Mesendoderm (in vitro differentiated cells): ENCODE results near the gene ANKRD40.

ENCODE experiments used
- DNase-seq: peaks from one replicate; pipeline ENCODE4 v3.0.0; 2013
- H2AK5ac ChIP-seq: 2 replicates; pipeline ENCODE4 v1.6.1; 2013; ENCODE audit warnings: low read length, inconsistent platforms
- H2BK120ac ChIP-seq: 2 replicates; pipeline ENCODE4 v1.6.1; 2013; ENCODE audit warnings: low read depth, mild to moderate bottlenecking, low read length, moderate library complexity, mixed read lengths
- H2BK15ac ChIP-seq: replicated peaks from 2 replicates; pipeline ENCODE4 v1.6.1; 2013; ENCODE audit warnings: low read depth, mild to moderate bottlenecking, moderate library complexity
- H2BK5ac ChIP-seq: 2 replicates; pipeline ENCODE4 v1.6.1; 2013; ENCODE audit warnings: low read length, inconsistent platforms
- H3K18ac ChIP-seq: 2 replicates; pipeline ENCODE4 v1.6.1; 2013; ENCODE audit warnings: mild to moderate bottlenecking, low read length, mixed read lengths
- H3K23ac ChIP-seq: one replicate; pipeline ENCODE4 v1.6.1; 2013; ENCODE audit warnings: low read length
- H3K27ac ChIP-seq: 2 replicates; pipeline ENCODE4 v1.5.1; 2013; ENCODE audit warnings: low read depth, mild to moderate bottlenecking, inconsistent platforms, low read length, moderate library complexity
- H3K27me3 ChIP-seq: 2 replicates; pipeline ENCODE4 v1.6.1; 2013; ENCODE audit warnings: low read length, control low read depth, mild to moderate bottlenecking, inconsistent platforms; ENCODE audit not compliant: insufficient read depth, poor library complexity
- H3K36me3 ChIP-seq: 2 replicates; pipeline ENCODE4 v1.6.1; 2013; ENCODE audit warnings: low read length, inconsistent platforms; ENCODE audit not compliant: control insufficient read depth, insufficient read depth
- H3K4ac ChIP-seq: one replicate; pipeline ENCODE4 v1.6.1; 2013; ENCODE audit warnings: low read depth, mild to moderate bottlenecking, low read length, moderate library complexity
- H3K4me1 ChIP-seq: 2 replicates; pipeline ENCODE4 v1.6.1; 2013; ENCODE audit warnings: low read depth, low read length, inconsistent platforms; ENCODE audit not compliant: control insufficient read depth
- H3K4me2 ChIP-seq: 2 replicates; pipeline ENCODE4 v1.6.1; 2013; ENCODE audit warnings: low read length
- H3K4me3 ChIP-seq: 2 replicates; pipeline ENCODE4 v1.5.1; 2013; ENCODE audit warnings: mild to moderate bottlenecking, low read length
- H3K56ac ChIP-seq: one replicate; pipeline ENCODE4 v1.6.1; 2013; ENCODE audit warnings: low read length
- H3K79me1 ChIP-seq: 2 replicates; pipeline ENCODE4 v1.6.1; 2013; ENCODE audit warnings: low read length, inconsistent platforms
- H3K79me2 ChIP-seq: 2 replicates; pipeline ENCODE4 v1.6.1; 2013; ENCODE audit warnings: mild to moderate bottlenecking, low read length; ENCODE audit not compliant: control insufficient read depth, insufficient read depth
- H3K9ac ChIP-seq: 2 replicates; pipeline ENCODE4 v1.6.1; 2013; ENCODE audit warnings: low read length, inconsistent platforms
- H4K5ac ChIP-seq: one replicate; pipeline ENCODE4 v1.6.1; 2013; ENCODE audit warnings: low read length
- H4K8ac ChIP-seq: one replicate; pipeline ENCODE4 v1.6.1; 2013; ENCODE audit warnings: low read depth, mild to moderate bottlenecking, control low read depth, low read length, moderate library complexity
- WGBS: extraction: QIAGEN DNeasy Blood & Tissue Kit; methylation state at CpG from one replicate; pipeline ENCODE4 v1.1.7; 2013; ENCODE audit warnings: low lambda C conversion rate, missing lambda C conversion rate; ENCODE audit not compliant: insufficient coverage; ENCODE audit errors: extremely low coverage; 5-methylcytosine and 5-hydroxymethylcytosine counted together

ANKRD40 gene

GRCh38 chr17:50719144-50719923 is 11.6 kb upstream of the ANKRD40 start, which contains the start of gene LUC7L3:
LUC7L3 (plus strand) TSS chr17:50719603; CDS start chr17:50719733, 130 bp downstream.
- no peak within 1 kb of the TSS for H2BK15ac ChIP-seq
- peak within 1 kb of the TSS; percentile 87 for H3K27ac ChIP-seq
- H3K79me1 ChIP-seq: no peaks in the 10 kb centered on the region
- H3K23ac ChIP-seq: peak within 1 kb of the TSS; percentile 90
- peak within 1 kb of the TSS; percentile 96 for H3K9ac ChIP-seq
- DNase-seq: peak; percentile 97
- H4K5ac ChIP-seq: no peak within 1 kb of the TSS
- H4K8ac ChIP-seq: no peak within 1 kb of the TSS
- no peaks in the 10 kb centered on the region for H3K36me3 ChIP-seq
- no peak within 1 kb of the TSS for H2AK5ac ChIP-seq
- peak within 1 kb of the TSS; percentile 96 for H3K4me2 ChIP-seq
- H3K4ac ChIP-seq: peak within 1 kb of the TSS; percentile 89
- no CpG with 5 or more reads among the region's 76 CpGs for WGBS
- peaks cover 6% of the 10 kb centered on the region for H3K4me1 ChIP-seq
- H3K79me2 ChIP-seq: peaks cover 44% of the 10 kb centered on the region
- peak within 1 kb of the TSS; percentile 7 for H2BK120ac ChIP-seq
- peak within 1 kb of the TSS; percentile 91 for H3K4me3 ChIP-seq
- no peaks in the 10 kb centered on the region for H3K27me3 ChIP-seq
- peak within 1 kb of the TSS; percentile 75 for H3K18ac ChIP-seq
- peak within 1 kb of the TSS; percentile 79 for H2BK5ac ChIP-seq
- H3K56ac ChIP-seq: peak within 1 kb of the TSS; percentile 99

GRCh38 chr17:50715471-50715870 is 7.8 kb upstream of the ANKRD40 start:
- DNase-seq: no peak
- no peaks in the 10 kb centered on the region for H3K79me1 ChIP-seq
- H3K23ac ChIP-seq: no peak overlapping the region
- peaks cover 10% of the 10 kb centered on the region for H3K79me2 ChIP-seq
- no peak overlapping the region for H3K4me3 ChIP-seq
- no peaks in the 10 kb centered on the region for H3K36me3 ChIP-seq
- no peak overlapping the region for H2BK5ac ChIP-seq
- H3K27ac ChIP-seq: no peak overlapping the region
- H3K18ac ChIP-seq: no peak overlapping the region
- H3K4ac ChIP-seq: no peak overlapping the region
- no peak overlapping the region for H4K8ac ChIP-seq
- no peak overlapping the region for H3K4me2 ChIP-seq
- no peaks in the 10 kb centered on the region for H3K27me3 ChIP-seq
- H2AK5ac ChIP-seq: no peak overlapping the region
- no CpG with 5 or more reads among the region's 3 CpGs for WGBS
- H3K4me1 ChIP-seq: no peaks in the 10 kb centered on the region
- H4K5ac ChIP-seq: no peak overlapping the region
- H3K9ac ChIP-seq: no peak overlapping the region
- no peak overlapping the region for H2BK120ac ChIP-seq
- H3K56ac ChIP-seq: no peak overlapping the region
- H2BK15ac ChIP-seq: no peak overlapping the region

DNA sequence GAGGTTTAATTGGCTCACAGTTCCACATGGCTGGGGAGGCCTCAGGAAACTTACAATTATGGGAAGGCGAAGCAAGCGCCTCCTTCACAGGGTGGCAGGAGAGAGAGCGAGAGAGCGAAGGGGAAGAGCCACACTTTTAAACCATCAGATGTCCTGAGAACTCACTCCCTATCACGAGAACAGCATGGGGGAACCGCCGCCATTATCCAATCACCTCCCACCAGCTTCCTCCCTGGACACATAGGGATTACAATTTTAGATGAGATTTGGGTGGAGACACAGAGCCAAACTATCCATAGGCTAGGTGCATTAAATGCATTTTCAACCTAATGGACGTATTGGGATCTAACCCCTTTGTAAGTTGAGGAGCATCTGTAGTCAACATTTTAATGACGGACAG is 4.9 kb upstream of the ANKRD40 start:
- no peak overlapping the region for H2BK120ac ChIP-seq
- H3K4me2 ChIP-seq: no peak overlapping the region
- no peak for DNase-seq
- H2BK15ac ChIP-seq: no peak overlapping the region
- H4K8ac ChIP-seq: no peak overlapping the region
- no peak overlapping the region for H2BK5ac ChIP-seq
- no peaks in the 10 kb centered on the region for H3K36me3 ChIP-seq
- H3K27me3 ChIP-seq: no peaks in the 10 kb centered on the region
- H3K4me3 ChIP-seq: no peak overlapping the region
- H3K18ac ChIP-seq: no peak overlapping the region
- H3K4ac ChIP-seq: no peak overlapping the region
- H3K27ac ChIP-seq: no peak overlapping the region
- no peak overlapping the region for H3K23ac ChIP-seq
- no peak overlapping the region for H3K9ac ChIP-seq
- H3K4me1 ChIP-seq: peaks cover 3% of the 10 kb centered on the region
- WGBS: no CpG with 5 or more reads among the region's 9 CpGs
- no peak overlapping the region for H4K5ac ChIP-seq
- no peak overlapping the region for H3K56ac ChIP-seq
- H3K79me1 ChIP-seq: no peaks in the 10 kb centered on the region
- no peak overlapping the region for H2AK5ac ChIP-seq
- no peaks in the 10 kb centered on the region for H3K79me2 ChIP-seq

DNA sequence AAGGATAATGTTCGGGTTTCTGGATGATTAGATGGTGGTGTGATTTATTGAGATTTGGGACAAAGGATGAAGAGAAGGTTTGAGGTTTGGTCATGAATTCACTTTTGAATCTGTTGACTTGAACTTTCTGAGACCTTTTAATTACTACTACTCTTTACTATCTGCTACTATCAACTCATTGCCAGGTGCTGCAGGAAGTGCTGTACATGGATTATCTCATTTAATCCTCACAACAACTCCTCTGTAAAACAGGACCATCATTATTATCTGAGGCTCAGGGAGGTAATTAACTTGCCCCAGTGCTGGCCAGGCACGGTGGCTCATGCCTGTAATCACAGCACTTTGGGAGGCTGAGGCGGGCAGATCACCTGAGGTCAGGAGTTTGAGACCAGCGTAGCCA is 2.9 kb upstream of the ANKRD40 start:
- DNase-seq: no peak
- H3K9ac ChIP-seq: no peak overlapping the region
- H3K36me3 ChIP-seq: no peaks in the 10 kb centered on the region

GRCh38 chr17:50710025-50710424 is 2.3 kb upstream of the ANKRD40 start:
- Histone ChIP-seq H4K5ac (no peak overlapping the region), H3K27me3 (no peaks in the 10 kb centered on the region), H3K4ac (no peak overlapping the region), H2AK5ac (no peak overlapping the region), H3K56ac (no peak overlapping the region), H2BK5ac (no peak overlapping the region), H3K79me1 (no peaks in the 10 kb centered on the region), H3K27ac (no peak overlapping the region), H3K79me2 (peaks cover 5% of the 10 kb centered on the region), H3K23ac (no peak overlapping the region), H3K4me2 (no peak overlapping the region), H3K9ac (no peak overlapping the region), H2BK120ac (no peak overlapping the region), H3K18ac (no peak overlapping the region), H3K36me3 (no peaks in the 10 kb centered on the region), H4K8ac (no peak overlapping the region), H3K4me3 (no peak overlapping the region), H3K4me1 (peaks cover 3% of the 10 kb centered on the region), H2BK15ac (no peak overlapping the region)
- no CpG with 5 or more reads among the region's 2 CpGs for WGBS
- no peak for DNase-seq

More for the DNA sequence above, 2.9 kb upstream of the ANKRD40 start:
- no peak overlapping the region for H2AK5ac ChIP-seq
- no peak overlapping the region for H2BK15ac ChIP-seq
- H3K4me1 ChIP-seq: peaks cover 3% of the 10 kb centered on the region
- no peak overlapping the region for H3K23ac ChIP-seq
- no CpG with 5 or more reads among the region's 4 CpGs for WGBS
- peaks cover 2% of the 10 kb centered on the region for H3K79me2 ChIP-seq
- H2BK120ac ChIP-seq: no peak overlapping the region
- H3K27ac ChIP-seq: no peak overlapping the region
- no peak overlapping the region for H3K56ac ChIP-seq
- H3K79me1 ChIP-seq: no peaks in the 10 kb centered on the region
- no peak overlapping the region for H4K8ac ChIP-seq
- H3K4ac ChIP-seq: no peak overlapping the region
- H2BK5ac ChIP-seq: no peak overlapping the region
- H3K27me3 ChIP-seq: no peaks in the 10 kb centered on the region
- H3K18ac ChIP-seq: no peak overlapping the region
- H3K4me2 ChIP-seq: no peak overlapping the region
- H4K5ac ChIP-seq: no peak overlapping the region
- H3K4me3 ChIP-seq: no peak overlapping the region
